GM12873 (cell line): Measurements from ENCODE around the gene RFX6.

ENCODE experiments used
- TF ChIP-seq, protein P1 (sequence below): IDR thresholded peaks from 2 replicates; pipeline ENCODE4 v1.5.1; 2012; ENCODE audit warnings: low read depth, mild to moderate bottlenecking, moderate library complexity, low read length, control low read depth; ENCODE audit not compliant: insufficient read depth; ENCODE audit errors: missing control alignments

The RFX6 gene

DNA sequence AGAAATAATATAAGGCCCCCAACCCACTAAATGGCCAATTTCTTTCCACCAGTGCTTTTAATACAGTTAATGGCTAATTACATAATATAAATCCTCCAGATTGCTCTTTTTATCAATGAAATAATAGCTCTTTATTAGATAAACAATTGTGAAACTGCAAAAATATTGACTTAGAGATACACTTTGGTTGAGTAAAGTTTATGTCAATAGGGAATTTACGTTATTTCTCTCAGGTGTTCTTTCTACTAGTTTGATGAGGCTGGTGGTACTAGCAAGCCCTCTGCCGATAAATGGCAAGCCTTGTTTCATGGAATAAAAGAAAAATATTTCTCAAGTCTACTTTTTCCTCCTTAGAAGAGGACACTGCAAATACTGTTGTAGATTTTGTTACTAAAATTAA, 18.9 kb downstream of the RFX6 start:
- TF ChIP-seq, protein P1, sequence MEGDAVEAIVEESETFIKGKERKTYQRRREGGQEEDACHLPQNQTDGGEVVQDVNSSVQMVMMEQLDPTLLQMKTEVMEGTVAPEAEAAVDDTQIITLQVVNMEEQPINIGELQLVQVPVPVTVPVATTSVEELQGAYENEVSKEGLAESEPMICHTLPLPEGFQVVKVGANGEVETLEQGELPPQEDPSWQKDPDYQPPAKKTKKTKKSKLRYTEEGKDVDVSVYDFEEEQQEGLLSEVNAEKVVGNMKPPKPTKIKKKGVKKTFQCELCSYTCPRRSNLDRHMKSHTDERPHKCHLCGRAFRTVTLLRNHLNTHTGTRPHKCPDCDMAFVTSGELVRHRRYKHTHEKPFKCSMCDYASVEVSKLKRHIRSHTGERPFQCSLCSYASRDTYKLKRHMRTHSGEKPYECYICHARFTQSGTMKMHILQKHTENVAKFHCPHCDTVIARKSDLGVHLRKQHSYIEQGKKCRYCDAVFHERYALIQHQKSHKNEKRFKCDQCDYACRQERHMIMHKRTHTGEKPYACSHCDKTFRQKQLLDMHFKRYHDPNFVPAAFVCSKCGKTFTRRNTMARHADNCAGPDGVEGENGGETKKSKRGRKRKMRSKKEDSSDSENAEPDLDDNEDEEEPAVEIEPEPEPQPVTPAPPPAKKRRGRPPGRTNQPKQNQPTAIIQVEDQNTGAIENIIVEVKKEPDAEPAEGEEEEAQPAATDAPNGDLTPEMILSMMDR, result no peak

DNA sequence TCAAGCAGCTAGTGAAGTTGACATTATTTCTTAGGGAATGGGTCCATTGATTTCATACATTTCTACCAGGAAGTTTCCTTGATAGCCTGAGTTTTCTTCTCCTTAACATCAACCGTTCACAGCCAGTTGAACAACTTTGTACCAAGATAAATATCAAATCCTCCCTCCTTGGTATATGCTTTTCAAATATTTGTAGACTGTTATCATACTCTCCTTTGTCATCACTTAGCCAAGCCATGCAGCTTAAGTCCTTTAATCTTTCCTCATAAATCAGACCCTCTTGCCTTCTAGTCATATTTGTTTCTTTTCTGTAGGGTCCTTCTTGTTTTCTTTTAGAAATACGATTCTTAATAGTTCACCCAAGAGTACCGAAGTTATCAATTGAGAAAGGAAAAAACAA, 25.6 kb downstream of the RFX6 start:
- TF ChIP-seq, protein P1, result no peak

- TF ChIP-seq, protein P1, result no peak
These were observed 46.0 kb downstream of the RFX6 start for GRCh38 chr6:116922853-116923548.

- TF ChIP-seq, protein P1, result no peak
These were observed 47.2 kb downstream of the RFX6 start for GRCh38 chr6:116924245-116924644.

- TF ChIP-seq, protein P1, result no peak
These were observed 48.2 kb downstream of the RFX6 start for GRCh38 chr6:116925088-116925794.

DNA sequence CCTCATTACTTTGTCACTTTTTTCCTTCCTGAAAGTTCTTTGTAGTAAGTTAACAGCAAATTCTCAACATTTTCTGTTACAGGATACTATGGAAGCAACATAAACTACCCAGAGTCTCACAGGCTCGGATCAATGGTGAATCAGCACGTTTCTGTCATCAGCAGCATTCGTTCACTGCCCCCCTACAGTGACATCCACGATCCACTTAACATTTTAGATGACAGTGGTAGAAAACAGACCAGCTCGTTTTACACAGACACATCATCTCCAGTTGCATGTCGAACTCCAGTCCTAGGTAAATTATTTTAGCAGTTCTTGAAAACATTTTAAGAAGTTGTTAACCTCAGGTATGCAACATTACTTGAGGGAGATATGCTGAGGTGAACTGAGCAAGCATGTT, 51.6 kb downstream of the RFX6 start:
- TF ChIP-seq, protein P1, result no peak

- TF ChIP-seq, protein P1, result no peak
These were observed 52.8 kb downstream of the RFX6 start for GRCh38 chr6:116929825-116930224.
